ENCODE data around the gene NFIB.

The NFIB gene

GRCh38 chr9:14273696-14274121, 40.2 kb downstream of the NFIB start:
- peak; percentile 76 for DNase-seq (ENCODE audit: low spot score)

GRCh38 chr9:14272927-14273528, 40.9 kb downstream of the NFIB start:
- DNase-seq (ENCODE audit: low spot score) = peak; percentile 11

DNA sequence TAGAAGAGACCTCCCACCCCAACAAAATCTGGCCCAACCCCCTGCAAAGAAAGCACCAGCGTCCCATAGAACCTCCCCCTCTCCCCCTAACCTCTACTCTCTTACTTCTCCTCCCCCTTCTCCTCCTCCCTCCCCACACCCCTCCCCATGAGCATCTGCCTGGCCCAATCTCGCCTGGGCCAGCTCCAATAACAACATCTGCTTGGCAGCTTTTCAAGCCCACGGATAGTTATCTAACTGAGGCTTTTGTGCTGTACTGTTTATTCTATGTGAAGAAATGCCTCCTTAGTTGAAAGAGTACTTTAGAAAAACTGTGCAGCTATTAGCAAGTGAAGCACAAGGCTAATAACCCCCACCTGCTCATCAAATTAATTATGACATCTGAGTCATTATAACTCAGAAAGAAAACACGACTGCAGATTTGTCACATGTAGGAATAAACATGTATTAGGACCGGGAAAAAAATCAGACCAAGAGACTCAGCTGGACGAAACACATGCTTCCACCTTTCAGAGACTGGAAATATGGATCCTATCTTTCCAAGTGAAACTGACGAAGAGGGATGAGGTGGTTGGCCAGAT, 42.8 kb downstream of the NFIB start:
- peak; percentile 14 for DNase-seq (ENCODE audit: low spot score)

- DNase-seq (ENCODE audit: low spot score) = no peak
Observed at GRCh38 chr9:14270358-14271092, 43.4 kb downstream of the NFIB start.

GRCh38 chr9:14269916-14270315, 44.0 kb downstream of the NFIB start:
- DNase-seq (ENCODE audit: low spot score) = no peak

- DNase-seq (ENCODE audit: low spot score) = no peak
Observed at GRCh38 chr9:14263707-14264483, 50.0 kb downstream of the NFIB start.

DNA sequence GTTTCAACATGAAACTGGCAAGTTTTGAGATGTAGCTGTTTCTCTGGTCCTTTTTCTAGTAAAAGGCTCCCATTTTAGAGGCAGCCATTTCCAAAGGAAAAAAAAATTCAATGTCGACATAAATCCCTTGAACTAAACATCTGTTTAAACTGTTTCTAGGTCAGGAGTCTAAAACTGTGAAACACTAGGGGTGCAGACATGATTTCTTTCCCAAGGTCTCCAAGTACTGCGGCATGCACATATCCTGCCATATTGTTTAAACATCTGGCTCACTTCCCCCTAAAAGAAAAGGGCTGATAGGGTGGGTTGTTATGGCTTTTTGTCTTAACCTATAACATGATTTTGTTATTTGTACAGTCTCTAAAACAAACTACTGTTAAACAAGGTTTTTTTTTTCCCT, 51.1 kb downstream of the NFIB start:
- DNase-seq (ENCODE audit: low spot score) = no peak

DNA sequence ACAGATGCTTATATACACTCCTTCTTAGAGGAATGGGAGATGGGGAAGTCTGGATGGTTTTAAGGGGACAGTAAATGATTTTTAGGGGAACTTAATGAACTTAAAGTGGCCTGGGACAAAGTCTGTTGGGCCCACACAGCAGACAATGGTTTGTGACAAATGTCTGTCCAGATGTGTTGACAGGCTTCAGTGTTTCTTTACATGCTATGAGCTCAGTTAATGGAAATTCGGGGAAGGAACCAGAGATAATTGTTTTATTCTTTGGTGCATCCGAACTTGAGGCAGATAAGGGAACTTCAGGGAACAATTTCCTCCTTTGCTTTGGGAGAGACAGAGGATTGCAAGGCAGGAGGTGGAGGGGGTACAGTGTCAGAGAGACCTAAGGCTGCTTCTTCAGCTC, 52.3 kb downstream of the NFIB start:
- no peak for DNase-seq (ENCODE audit: low spot score)

DNA sequence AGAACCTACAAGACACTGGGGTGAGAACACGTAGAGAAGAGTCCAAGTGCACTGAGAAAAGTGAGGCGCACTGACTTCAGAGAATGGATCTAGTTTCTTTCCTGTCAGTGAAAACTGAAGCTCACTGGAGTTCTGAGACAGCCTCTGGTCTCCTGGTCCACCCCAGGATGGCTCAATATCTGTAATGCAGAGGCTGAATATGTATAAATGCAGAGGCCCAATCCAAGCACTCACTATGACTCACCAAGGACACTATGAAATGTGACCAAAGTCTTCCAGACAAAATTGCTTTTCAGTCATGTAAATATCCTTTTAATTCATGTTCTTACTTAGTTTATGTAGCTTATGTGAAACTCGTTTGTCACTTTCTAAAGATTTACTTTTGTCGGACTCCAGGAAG, 53.8 kb downstream of the NFIB start:
- DNase-seq (ENCODE audit: low spot score) = no peak

- no peak for DNase-seq (ENCODE audit: low spot score)
Observed at GRCh38 chr9:14258660-14259239, 55.2 kb downstream of the NFIB start.

GRCh38 chr9:14258156-14258555, 55.8 kb downstream of the NFIB start:
- DNase-seq (ENCODE audit: low spot score) = no peak

DNA sequence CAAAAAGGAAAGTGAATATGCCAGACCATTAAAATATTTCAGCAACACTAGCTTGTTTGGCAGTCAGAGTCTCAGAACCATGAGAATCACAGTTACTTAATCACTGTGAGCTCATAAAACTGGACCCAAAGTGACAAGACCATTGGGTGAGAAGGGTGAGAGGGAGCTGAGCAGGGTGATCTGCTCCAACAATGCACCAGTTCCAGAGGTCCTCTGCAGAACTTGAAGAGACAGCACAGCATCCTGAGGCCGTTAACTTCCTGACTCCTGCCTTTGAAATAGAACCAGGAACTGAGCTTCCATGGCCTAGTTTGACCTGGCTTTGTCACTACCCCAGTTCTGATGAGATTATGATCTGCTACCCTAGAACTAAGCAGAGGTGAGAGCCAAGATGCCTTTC, 57.4 kb downstream of the NFIB start:
- no peak for DNase-seq (ENCODE audit: low spot score)

DNA sequence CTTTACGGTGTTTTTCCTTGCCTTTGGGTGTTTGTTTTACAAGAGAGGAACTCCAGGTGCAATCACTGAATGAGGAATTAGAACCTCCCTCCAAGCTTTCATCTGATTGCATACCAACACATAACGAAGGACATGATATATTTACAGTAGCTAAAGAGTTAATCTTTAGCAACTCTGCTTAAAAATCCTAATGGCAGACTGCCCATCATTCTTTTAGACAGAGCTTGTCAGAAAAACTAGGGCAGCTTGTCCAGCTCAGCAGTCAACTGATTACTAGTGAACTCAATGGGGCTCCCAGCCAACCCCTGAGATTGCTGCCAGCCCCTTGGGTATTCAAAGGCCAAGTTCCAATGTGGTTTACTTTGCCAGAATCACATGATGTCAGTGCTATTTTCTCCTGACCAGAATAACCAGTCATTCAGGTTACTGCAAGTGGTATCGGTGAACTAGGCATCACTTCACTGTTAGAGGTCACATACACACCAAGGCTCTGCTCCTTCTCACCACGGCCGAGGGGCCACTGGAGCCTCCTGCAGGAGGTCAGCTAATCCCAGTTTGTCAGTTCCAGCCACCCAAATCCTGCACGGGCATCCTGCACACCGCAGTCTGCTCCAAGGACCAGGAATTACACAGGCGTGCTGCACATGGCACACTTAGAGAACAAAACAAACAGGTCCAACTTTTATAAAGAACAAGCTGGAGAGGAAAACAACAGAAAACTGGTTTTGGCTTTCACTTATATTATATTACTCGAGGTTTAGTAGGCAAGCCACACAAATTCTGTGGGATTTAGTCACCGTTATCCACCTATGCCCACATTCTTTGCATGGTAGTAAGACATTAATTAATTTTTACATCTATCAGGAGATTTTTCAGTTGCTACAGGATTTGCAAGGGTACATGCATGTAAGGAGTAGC, 62.5 kb downstream of the NFIB start:
- no peak for DNase-seq (ENCODE audit: low spot score)

DNA sequence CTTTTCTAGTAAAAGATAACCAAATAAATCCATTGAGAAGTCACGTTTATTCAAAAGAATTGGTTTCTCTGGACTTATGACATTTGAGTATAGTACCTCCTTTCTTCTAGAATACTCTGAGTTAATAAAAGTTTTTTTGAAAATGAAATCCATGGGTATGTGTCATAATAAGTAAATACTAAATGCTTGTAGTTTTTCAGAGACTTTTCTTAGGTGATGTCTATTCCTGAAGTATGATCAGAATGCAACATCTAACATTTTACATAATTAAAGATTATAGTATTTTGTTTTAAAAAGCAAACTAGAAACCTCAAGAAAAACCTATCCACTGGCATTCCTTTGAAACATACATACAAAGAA, 63.2 kb downstream of the NFIB start:
- DNase-seq (ENCODE audit: low spot score) = no peak

DNA sequence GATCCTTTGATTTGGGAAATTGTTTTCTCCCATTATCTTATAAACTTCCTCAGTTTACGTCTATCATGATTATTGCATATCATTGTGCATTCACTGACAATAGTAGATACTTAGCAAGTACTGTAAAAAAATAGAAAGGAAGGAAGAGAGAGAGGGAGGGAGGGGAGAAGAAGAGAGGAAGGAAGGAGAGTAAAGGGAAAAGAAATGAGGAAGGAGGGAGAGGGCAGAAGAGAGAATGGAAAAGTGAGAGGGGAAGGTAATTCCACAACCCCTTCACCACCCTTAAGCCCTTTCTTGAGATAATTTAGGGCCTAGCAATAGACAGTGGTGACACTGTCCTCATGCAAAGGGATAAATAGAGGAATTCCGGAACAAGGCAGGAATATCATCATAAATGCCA, 64.4 kb downstream of the NFIB start:
- no peak for DNase-seq (ENCODE audit: low spot score)

DNA sequence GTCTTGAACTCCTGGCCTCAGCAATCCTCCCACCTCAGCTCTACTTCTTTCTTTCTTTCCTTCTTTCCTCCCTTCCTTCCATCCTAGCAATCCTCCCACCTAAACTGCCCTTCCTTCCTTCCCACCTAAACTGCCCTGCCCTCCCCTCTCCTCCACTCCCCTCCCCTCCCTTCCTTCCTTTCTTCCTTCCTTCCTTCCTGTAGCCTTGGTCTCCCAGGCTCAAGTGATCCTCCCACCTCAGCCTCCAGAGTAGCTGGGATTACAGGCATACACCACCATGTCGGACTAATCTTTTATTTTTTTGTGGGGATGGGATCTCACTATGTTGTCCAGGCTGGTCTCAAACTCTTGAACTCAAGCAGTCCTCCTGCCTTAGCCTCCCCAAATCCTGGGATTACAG, 65.8 kb downstream of the NFIB start:
- no peak for DNase-seq (ENCODE audit: low spot score)

GRCh38 chr9:14247577-14247976, 66.4 kb downstream of the NFIB start:
- DNase-seq (ENCODE audit: low spot score) = no peak

DNA sequence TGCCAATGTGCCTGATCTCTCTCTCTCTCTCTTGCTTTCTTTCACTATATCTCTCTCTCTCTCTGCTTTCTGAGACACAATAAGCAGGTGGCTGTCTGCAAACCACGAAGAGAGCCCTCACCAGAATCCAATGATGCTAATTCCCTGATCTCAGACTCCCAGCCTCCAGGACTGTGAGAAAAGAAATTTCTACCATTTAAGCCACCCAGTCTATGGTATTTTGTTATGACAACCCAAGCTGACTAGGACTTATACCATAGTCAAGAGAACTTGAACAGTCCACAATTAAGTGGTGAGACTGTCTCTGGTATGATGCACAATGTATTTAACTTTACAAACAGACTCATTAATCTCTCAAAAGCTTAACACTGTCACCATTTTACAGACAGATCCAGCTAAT, 67.0 kb downstream of the NFIB start:
- no peak for DNase-seq (ENCODE audit: low spot score)

DNA sequence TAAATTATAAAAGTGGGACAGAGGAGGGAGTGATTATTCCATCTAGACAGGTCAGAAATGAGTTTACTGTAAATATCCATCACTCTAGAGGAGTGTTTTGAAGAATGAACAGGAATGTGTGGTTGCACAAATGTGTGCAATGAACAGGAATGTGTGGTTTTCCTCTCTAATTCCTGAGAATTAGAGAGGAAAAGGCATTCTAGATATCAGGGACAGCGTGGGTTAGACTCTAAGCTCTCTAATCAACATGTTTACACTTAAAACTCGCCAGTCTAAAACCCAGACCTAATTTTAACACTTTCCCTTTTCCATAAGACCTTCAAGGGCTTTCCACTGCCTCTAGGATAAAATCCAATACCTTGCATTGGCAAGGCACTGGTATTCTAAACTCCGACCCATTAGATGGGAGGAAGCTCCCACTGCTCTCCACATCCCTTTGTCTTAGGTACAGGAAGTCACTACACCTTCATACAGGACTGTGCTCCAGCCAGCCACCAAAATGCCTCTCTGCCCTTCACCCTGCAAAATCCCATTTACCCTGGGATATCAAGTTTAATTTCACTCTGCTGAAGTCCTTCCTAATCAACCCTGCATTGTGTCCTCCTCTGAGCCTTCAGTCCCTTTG, 67.9 kb downstream of the NFIB start:
- no peak for DNase-seq (ENCODE audit: low spot score)

DNA sequence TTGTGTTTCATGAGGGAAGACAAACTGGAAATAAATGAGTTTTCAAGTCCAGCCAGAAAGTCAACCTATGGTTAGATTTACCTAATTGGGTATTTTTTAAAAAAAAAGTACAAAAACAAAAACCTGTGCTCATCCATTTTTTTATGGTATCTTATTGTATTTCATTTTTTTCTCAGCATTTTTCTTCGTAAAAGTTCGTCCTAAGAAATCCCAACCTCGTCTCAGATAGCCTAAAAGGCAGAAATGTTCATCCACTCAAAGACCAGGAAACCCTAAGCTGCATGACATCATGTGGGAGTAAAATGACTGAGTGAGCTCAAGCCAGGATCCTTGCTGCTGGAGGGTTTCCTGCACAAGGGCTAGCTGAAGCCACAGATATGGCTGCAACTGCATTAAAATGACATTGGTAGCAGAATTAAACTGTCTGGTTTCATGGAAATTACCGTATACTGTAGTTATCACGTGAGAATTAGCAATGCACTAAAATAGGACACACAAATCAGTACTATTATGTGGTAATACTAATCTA, 70.4 kb downstream of the NFIB start:
- peak; percentile 51 for DNase-seq (ENCODE audit: low spot score)

All from kidney capillary endothelial cell (primary cell).